Skeletal muscle satellite cell (primary cell): ENCODE results near the gene PALM3.

ENCODE experiments used
- H3K27me3 ChIP-seq: 2 replicates; pipeline ENCODE4 v1.7.0; 2013; ENCODE audit warnings: low read length; ENCODE audit not compliant: control insufficient read depth, insufficient read depth
- H3K36me3 ChIP-seq: 2 replicates; pipeline ENCODE4 v1.7.0; 2013; ENCODE audit warnings: mild to moderate bottlenecking, control low read depth, low read length; ENCODE audit not compliant: insufficient read depth
- H3K4me1 ChIP-seq: 2 replicates; pipeline ENCODE4 v1.7.0; 2013; ENCODE audit warnings: low read length; ENCODE audit not compliant: control insufficient read depth, insufficient read depth
- H3K4me2 ChIP-seq: 2 replicates; pipeline ENCODE4 v1.7.0; 2013; ENCODE audit warnings: mild to moderate bottlenecking, low read length
- H3K4me3 ChIP-seq: 2 replicates; pipeline ENCODE4 v1.7.0; 2013; ENCODE audit warnings: low read length
- H3K9ac ChIP-seq: 2 replicates; pipeline ENCODE4 v1.7.0; 2013; ENCODE audit warnings: mild to moderate bottlenecking, low read depth, low read length, moderate library complexity
- H3K9me3 ChIP-seq: replicated peaks from 2 replicates; pipeline ENCODE4 v1.7.0; 2013; ENCODE audit warnings: mild to moderate bottlenecking, control low read depth, low read length

Gene PALM3

GRCh38 chr19:14096272-14096992 is 34.6 kb upstream of the PALM3 start:
- no peak overlapping the region for H3K9ac ChIP-seq
- H3K27me3 ChIP-seq, result no peaks in the 10 kb centered on the region
- H3K4me3 ChIP-seq, result no peak overlapping the region
- peaks cover 7% of the 10 kb centered on the region for H3K4me1 ChIP-seq
- H3K9me3 ChIP-seq, result peaks cover 9% of the 10 kb centered on the region
- H3K36me3 ChIP-seq, result peaks cover 34% of the 10 kb centered on the region
- no peak overlapping the region for H3K4me2 ChIP-seq

DNA sequence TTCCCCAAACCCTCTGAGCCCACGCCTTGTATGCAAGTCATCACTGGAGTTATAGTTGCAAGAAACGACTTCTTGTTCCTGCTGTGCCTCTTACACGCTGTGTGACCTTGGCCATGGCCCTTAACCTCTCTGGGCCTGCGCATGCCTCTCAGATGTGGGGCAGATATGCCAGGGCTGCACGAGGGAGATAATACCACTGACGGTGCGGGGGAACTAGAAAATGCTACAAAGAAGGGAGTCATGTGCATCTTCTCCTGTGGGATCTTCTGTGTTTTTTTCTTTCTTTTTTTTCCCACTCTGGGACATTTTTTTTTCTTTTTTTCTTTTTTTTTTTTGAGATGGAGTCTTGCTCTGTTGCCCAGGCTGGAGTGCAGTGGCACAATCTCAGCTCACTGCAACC is 33.0 kb upstream of the PALM3 start:
- H3K36me3 ChIP-seq, result peaks cover 23% of the 10 kb centered on the region

DNA sequence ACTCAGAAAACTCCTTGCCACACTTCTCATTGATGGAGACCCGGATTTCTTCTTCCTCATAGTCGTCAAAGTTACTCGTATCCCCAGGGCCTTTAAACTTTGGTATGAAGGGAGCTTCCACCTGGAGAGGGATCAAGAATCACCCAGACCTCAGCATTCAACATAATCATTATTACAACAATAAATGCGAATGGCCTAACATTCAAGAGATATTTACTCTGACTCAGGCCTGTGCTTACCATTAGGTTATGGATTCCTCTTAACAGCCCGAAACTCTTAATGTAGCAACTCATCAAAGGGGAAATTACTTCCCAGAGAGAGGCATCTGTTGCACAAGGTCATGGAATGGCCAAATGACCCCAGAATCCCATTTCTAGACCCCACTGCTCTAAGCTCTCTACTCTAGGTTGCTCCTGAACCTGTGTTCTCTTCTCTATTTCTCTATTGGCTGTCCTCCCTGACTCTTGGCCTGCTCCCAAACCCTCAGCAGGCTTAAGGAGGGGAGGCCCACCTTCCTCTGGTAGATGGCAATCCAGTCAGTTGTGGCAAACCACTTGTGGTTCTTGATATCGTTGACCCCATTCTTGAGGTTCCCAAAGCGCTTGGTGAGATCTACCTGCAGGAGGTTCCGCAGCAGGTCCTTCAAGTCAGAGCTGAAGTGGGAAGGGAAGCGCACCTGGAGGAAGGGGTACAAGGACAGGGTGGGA is 31.4 kb upstream of the PALM3 start:
- Histone ChIP-seq H3K4me2 (no peak overlapping the region), H3K9ac (no peak overlapping the region), H3K4me3 (no peak overlapping the region), H3K9me3 (peaks cover 9% of the 10 kb centered on the region), H3K27me3 (no peaks in the 10 kb centered on the region), H3K4me1 (peaks cover 14% of the 10 kb centered on the region), H3K36me3 (peaks cover 28% of the 10 kb centered on the region)

More for the DNA sequence above, 33.0 kb upstream of the PALM3 start:
- Histone ChIP-seq H3K9me3 (peaks cover 9% of the 10 kb centered on the region), H3K9ac (no peak overlapping the region), H3K4me3 (no peak overlapping the region), H3K4me2 (no peak overlapping the region), H3K27me3 (no peaks in the 10 kb centered on the region), H3K4me1 (peaks cover 9% of the 10 kb centered on the region)

GRCh38 chr19:14091813-14092462 is 30.1 kb upstream of the PALM3 start:
- H3K36me3 ChIP-seq, result peaks cover 21% of the 10 kb centered on the region
- peaks cover 14% of the 10 kb centered on the region for H3K4me1 ChIP-seq
- no peaks in the 10 kb centered on the region for H3K27me3 ChIP-seq
- H3K9me3 ChIP-seq, result peaks cover 9% of the 10 kb centered on the region
- H3K4me2 ChIP-seq, result peak overlapping the region; percentile 100
- peak overlapping the region; percentile 95 for H3K4me3 ChIP-seq
- H3K9ac ChIP-seq, result peak overlapping the region; percentile 90

DNA sequence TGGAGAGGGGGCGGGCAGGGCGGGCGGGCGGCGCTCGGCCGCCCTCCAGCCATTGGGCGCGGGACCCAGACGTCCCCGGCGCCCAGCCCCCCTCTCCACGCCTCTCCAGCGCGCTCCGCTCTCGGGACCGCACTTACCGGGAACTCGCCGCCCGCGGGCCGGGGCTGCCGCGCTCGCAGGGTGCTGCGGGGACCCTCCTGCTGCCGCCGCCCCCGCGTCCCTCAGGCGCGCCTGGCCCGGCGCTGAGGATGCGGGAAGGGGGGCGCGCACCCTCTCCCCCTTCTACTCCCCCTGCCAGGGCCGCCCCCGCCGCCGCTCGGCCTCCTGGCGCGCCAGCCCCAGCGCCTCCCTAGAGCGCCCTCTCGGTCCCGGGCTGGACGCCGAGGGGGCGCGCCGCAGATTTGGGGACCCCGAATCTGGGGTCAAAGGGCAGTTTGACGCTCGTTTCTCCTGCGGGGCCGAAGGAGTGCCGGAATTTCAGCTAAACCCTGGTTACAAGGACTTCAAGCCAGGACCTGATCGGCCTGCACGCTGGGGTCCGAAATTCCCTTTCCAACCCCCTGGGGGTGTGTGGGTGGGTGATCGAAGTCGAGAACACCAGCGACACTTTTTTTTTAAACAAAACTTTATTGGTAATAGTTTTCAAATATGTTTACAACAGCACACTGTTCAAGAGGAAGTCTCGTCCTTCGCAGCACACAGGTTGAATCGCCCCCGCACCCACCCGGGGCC is 29.4 kb upstream of the PALM3 start:
- no peaks in the 10 kb centered on the region for H3K27me3 ChIP-seq
- peak overlapping the region; percentile 95 for H3K4me3 ChIP-seq
- H3K4me1 ChIP-seq, result peaks cover 14% of the 10 kb centered on the region
- H3K9ac ChIP-seq, result peak overlapping the region; percentile 90
- H3K4me2 ChIP-seq, result peak overlapping the region; percentile 100
- H3K36me3 ChIP-seq, result peaks cover 17% of the 10 kb centered on the region
- H3K9me3 ChIP-seq, result peaks cover 9% of the 10 kb centered on the region

GRCh38 chr19:14090509-14091080 is 28.7 kb upstream of the PALM3 start, which contains the start of gene SAMD1:
TSS of gene SAMD1 (minus strand) at chr19:14090751.
- H3K4me2 ChIP-seq, result peak within 1 kb of the TSS; percentile 100
- H3K9ac ChIP-seq, result peak within 1 kb of the TSS; percentile 90
- H3K9me3 ChIP-seq, result peaks cover 9% of the 10 kb centered on the region
- H3K4me3 ChIP-seq, result peak within 1 kb of the TSS; percentile 95
- H3K27me3 ChIP-seq, result no peaks in the 10 kb centered on the region
- H3K4me1 ChIP-seq, result peaks cover 14% of the 10 kb centered on the region
- peaks cover 17% of the 10 kb centered on the region for H3K36me3 ChIP-seq

GRCh38 chr19:14089662-14090508 is 28.0 kb upstream of the PALM3 start:
- peak overlapping the region; percentile 72 for H3K4me3 ChIP-seq
- peak overlapping the region; percentile 50 for H3K9ac ChIP-seq

DNA sequence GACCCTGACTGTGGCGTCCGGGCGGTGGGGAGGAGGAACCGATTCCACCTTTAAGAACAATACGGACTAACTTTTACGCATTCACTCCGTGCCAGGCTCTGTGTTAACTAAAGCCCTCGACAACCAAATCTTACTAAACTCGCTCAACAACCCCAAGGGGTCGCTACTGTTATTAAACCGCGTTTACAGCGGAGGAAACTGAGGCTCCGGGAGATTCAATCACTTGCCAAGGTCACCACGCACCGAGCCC is 27.5 kb upstream of the PALM3 start:
- peaks cover 9% of the 10 kb centered on the region for H3K9me3 ChIP-seq
- peak overlapping the region; percentile 72 for H3K4me3 ChIP-seq
- H3K27me3 ChIP-seq, result no peaks in the 10 kb centered on the region
- H3K36me3 ChIP-seq, result peaks cover 17% of the 10 kb centered on the region
- H3K4me1 ChIP-seq, result peaks cover 14% of the 10 kb centered on the region
- peak overlapping the region; percentile 45 for H3K9ac ChIP-seq
- H3K4me2 ChIP-seq, result peak overlapping the region; percentile 87

More at GRCh38 chr19:14089662-14090508, 28.0 kb upstream of the PALM3 start:
- H3K36me3 ChIP-seq, result peaks cover 17% of the 10 kb centered on the region
- H3K27me3 ChIP-seq, result no peaks in the 10 kb centered on the region
- peaks cover 14% of the 10 kb centered on the region for H3K4me1 ChIP-seq
- H3K4me2 ChIP-seq, result peak overlapping the region; percentile 87
- H3K9me3 ChIP-seq, result peaks cover 9% of the 10 kb centered on the region

DNA sequence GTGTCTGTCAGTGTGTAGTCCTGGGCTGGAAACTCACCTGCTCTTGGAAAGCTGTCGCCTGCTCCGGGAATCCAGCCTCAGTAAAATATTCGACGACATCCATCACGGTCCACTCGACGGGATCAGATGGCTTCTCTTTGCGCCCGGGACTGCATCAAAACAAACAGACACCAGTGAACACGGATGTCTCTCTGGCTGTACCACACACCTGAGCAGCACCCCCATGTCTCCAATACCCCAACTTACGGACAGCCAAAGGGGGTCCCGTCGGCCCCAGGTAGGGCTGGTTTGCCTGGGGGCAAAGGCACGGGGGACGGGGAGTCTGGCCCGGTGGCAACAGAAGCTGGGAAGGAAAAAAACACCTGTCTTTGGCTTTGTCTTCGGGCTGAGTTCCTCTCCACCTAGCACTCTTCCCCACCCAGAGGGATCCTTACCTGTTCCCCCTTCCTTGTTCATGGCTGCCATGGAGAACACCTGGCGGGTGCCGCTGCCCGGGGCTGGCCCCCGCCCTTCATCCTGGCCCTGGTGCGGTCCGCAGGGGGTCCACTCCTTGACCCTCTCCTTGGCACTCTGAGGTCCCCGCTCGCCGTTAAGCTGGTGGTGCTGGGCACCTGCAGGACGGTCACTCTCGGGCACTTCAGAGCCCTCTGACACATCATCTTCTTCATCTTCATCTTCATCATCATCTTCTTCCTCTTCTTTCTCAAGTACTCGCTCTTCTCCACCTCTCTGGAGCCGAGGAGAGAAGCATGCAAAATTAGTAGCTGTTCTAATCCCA is 26.9 kb upstream of the PALM3 start:
- H3K4me1 ChIP-seq, result peaks cover 14% of the 10 kb centered on the region
- H3K36me3 ChIP-seq, result peaks cover 17% of the 10 kb centered on the region
- H3K9ac ChIP-seq, result peak overlapping the region; percentile 45
- peaks cover 9% of the 10 kb centered on the region for H3K9me3 ChIP-seq
- no peaks in the 10 kb centered on the region for H3K27me3 ChIP-seq
- H3K4me3 ChIP-seq, result peak overlapping the region; percentile 72
- peak overlapping the region; percentile 87 for H3K4me2 ChIP-seq

- H3K9me3 ChIP-seq, result no peaks in the 10 kb centered on the region
These were observed 24.2 kb upstream of the PALM3 start for GRCh38 chr19:14086098-14086497.

More at GRCh38 chr19:14086098-14086497, 24.2 kb upstream of the PALM3 start:
- H3K9ac ChIP-seq, result no peak overlapping the region
- peaks cover 14% of the 10 kb centered on the region for H3K36me3 ChIP-seq
- H3K27me3 ChIP-seq, result no peaks in the 10 kb centered on the region
- H3K4me3 ChIP-seq, result no peak overlapping the region
- peaks cover 11% of the 10 kb centered on the region for H3K4me1 ChIP-seq
- no peak overlapping the region for H3K4me2 ChIP-seq
